ENCODE measurements around the gene PYM1. TPM values are rescaled to one million over a fixed set of nuclear protein-coding genes. Genes with fewer than 3 reads are reported as not detected.

PYM1 gene
- polyA plus RNA-seq, 1 donor from 2014 or later, result 49.3 TPM

GRCh38 chr12:55965240-55965639 is 37.5 kb upstream of the PYM1 start:
- Histone ChIP-seq H3K4me3 (ENCODE audit: low read length) (no peak overlapping the region), H3F3A (ENCODE audit: insufficient read depth, low read length, poor library complexity, severe bottlenecking) (no peaks in the 10 kb centered on the region), H3K4me2 (ENCODE audit: low read length) (no peak overlapping the region), H3K27ac (ENCODE audit: low read length) (no peak overlapping the region), H4K20me1 (ENCODE audit: insufficient read depth) (no peaks in the 10 kb centered on the region), H2AFZ (ENCODE audit: low read depth, low read length) (no peak overlapping the region), H3K79me2 (replicated peaks; ENCODE audit: insufficient read depth, low read length) (no peaks in the 10 kb centered on the region), H3K9me3 (ENCODE audit: low read length) (no peaks in the 10 kb centered on the region), H3K27me3 (ENCODE audit: insufficient read depth, low read depth, low read length) (no peaks in the 10 kb centered on the region), H3K9me2 (ENCODE audit: insufficient read depth, low read length) (no peaks in the 10 kb centered on the region), H3K9ac (ENCODE audit: low read length) (no peak overlapping the region), H3K36me3 (ENCODE audit: insufficient read depth, low read length) (no peaks in the 10 kb centered on the region)
- TF ChIP-seq REST (IDR thresholded peaks at IDR 0.05; ENCODE audit: borderline replicate concordance), result no peak
- no peak for TF ChIP-seq CTCF (IDR thresholded peaks at IDR 0.05; ENCODE audit: poor library complexity, severe bottlenecking)
- no peak for TF ChIP-seq POLR2AphosphoS5 (IDR thresholded peaks at IDR 0.05)
- TF ChIP-seq TAF1 (IDR thresholded peaks at IDR 0.05; ENCODE audit: low read depth), result no peak
- no peak for TF ChIP-seq MXI1 (conservative IDR thresholded peaks at IDR 0.05; ENCODE audit: poor library complexity, severe bottlenecking)
- no peak for TF ChIP-seq EZH2 (IDR thresholded peaks at IDR 0.05; ENCODE audit: borderline replicate concordance, insufficient read depth, low read length, poor library complexity, severe bottlenecking)
- no peak for TF ChIP-seq SMC3 (conservative IDR thresholded peaks at IDR 0.05; ENCODE audit: poor library complexity)
- no peak for TF ChIP-seq RAD21 (conservative IDR thresholded peaks at IDR 0.05)
- TF ChIP-seq EP300 (conservative IDR thresholded peaks at IDR 0.05; ENCODE audit: poor library complexity, severe bottlenecking), result no peak

- H3K9ac ChIP-seq (ENCODE audit: low read length), result no peak overlapping the region
- H3K9me2 ChIP-seq (ENCODE audit: insufficient read depth, low read length), result no peaks in the 10 kb centered on the region
- TF ChIP-seq EP300 (conservative IDR thresholded peaks at IDR 0.05; ENCODE audit: poor library complexity, severe bottlenecking) (no peak), TAF1 (IDR thresholded peaks at IDR 0.05; ENCODE audit: low read depth) (no peak), MXI1 (conservative IDR thresholded peaks at IDR 0.05; ENCODE audit: poor library complexity, severe bottlenecking) (no peak), REST (IDR thresholded peaks at IDR 0.05; ENCODE audit: borderline replicate concordance) (no peak), POLR2AphosphoS5 (IDR thresholded peaks at IDR 0.05) (no peak), EZH2 (IDR thresholded peaks at IDR 0.05; ENCODE audit: borderline replicate concordance, insufficient read depth, low read length, poor library complexity, severe bottlenecking) (no peak), RAD21 (conservative IDR thresholded peaks at IDR 0.05) (no peak), CTCF (IDR thresholded peaks at IDR 0.05; ENCODE audit: poor library complexity, severe bottlenecking) (no peak), SMC3 (conservative IDR thresholded peaks at IDR 0.05; ENCODE audit: poor library complexity) (no peak)
- no peaks in the 10 kb centered on the region for H3F3A ChIP-seq (ENCODE audit: insufficient read depth, low read length, poor library complexity, severe bottlenecking)
- no peaks in the 10 kb centered on the region for H3K79me2 ChIP-seq (replicated peaks; ENCODE audit: insufficient read depth, low read length)
- no peak overlapping the region for H3K4me3 ChIP-seq (ENCODE audit: low read length)
- no peaks in the 10 kb centered on the region for H3K36me3 ChIP-seq (ENCODE audit: insufficient read depth, low read length)
- no peak overlapping the region for H3K4me2 ChIP-seq (ENCODE audit: low read length)
- no peak overlapping the region for H3K27ac ChIP-seq (ENCODE audit: low read length)
- H4K20me1 ChIP-seq (ENCODE audit: insufficient read depth), result no peaks in the 10 kb centered on the region
- H3K9me3 ChIP-seq (ENCODE audit: low read length), result no peaks in the 10 kb centered on the region
- no peak overlapping the region for H2AFZ ChIP-seq (ENCODE audit: low read depth, low read length)
- H3K27me3 ChIP-seq (ENCODE audit: insufficient read depth, low read depth, low read length), result no peaks in the 10 kb centered on the region
Observed at GRCh38 chr12:55963760-55964159, 36.1 kb upstream of the PYM1 start.
